GM21723 (cell line): ENCODE measurements around the gene CACNA1B.
"Not testable (repeated sequence)": the region's sequence is repeated elsewhere in the genome, so short reads cannot be mapped to it uniquely, and the experiment has no call there.

Source experiments
- ATAC-seq: cut with Tn5 transposase; IDR thresholded peaks from one replicate; pipeline ENCODE4 v1.9.1; 2021; ENCODE audit warnings: mild to moderate bottlenecking, moderate library complexity; ENCODE audit not compliant: unreplicated experiment

Gene CACNA1B

DNA sequence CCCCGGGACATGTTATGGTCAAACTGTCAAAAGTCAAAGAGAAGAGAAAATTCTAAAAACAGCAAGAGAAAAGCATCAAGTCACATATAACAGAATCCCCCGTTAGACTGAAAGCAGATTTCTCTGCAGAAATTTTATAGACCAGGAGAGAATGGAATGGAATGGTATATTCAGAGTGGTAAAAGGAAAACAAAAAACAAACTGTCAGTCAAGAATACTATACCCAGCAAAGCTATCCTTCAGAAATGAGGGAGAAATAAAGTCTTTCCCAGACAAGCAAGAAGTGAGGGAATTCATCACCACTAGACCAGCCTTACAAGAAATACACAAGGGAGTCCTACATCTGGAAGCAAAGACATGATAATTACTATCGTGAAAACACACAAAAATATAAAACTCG, 208.0 kb downstream of the CACNA1B start:
- no peak for ATAC-seq

DNA sequence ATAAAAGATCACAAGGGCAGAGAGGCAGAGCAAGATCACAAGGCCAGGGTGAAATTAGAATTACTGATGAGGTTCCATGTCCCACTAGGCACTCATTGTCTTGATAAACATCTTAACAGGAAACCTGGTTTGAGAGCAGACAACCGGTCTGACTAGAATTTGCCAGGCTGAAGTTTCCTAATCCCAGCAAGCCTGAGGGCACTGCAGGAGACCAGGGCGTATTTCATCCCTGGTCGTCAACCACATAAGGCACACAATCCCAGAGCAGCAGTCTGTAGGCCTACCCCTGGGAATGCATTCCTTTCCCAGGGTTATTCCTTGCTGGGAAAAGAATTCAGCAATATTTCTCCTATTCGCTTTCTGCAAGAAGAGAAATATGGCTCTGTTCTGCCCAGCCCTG, 214.5 kb downstream of the CACNA1B start:
- not testable (repeated sequence) for ATAC-seq

DNA sequence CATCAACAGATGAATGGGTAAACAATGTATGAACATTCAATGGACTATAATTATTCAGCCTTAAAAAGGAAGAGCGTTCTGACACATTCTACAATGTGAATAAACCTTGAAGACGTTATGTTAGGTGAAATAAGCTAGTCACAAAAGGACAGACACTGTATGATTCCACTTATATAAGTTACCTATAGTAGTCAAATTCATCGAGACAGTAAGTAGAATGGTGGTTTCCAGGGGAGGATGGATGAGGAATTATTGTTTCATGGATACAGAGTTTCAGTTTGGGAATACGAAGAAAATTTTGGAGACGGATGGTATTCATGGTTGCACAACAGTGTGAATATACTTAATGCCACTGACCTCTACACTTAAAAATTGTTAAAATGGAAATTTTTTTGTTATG, 216.4 kb downstream of the CACNA1B start:
- no peak for ATAC-seq

DNA sequence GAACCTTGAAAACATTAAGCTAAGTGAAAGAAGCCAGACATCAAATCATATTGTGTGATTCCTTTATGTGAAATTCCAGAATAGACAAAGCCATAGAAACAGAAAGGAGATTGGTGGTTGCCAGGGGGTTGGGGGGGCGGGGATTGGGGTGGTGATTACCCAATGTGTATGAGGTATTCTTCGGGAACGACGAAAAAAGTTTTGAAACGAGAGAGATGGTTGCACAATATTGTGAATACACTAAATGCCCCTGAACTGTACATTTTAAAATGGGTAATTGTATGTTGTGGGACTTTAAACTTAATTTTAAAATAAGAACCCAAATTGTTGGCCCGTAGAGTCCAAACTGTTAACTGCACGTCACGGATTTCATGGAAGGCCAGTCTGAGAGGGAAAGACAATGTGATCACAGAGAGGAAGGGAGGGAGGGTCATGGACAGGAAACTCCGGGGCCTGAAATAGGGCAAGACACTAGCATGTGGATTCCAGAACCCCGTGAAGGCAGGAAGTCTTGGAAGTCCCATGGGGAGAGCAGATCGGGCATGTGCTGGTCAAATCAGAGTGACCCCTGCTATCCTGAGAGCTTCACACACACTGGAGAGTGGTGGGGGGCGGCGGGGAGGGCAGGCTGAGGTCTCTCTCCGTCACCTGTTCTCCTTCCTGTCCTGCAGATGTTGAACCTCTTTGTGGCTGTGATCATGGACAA, 218.4 kb downstream of the CACNA1B start:
- no peak for ATAC-seq

DNA sequence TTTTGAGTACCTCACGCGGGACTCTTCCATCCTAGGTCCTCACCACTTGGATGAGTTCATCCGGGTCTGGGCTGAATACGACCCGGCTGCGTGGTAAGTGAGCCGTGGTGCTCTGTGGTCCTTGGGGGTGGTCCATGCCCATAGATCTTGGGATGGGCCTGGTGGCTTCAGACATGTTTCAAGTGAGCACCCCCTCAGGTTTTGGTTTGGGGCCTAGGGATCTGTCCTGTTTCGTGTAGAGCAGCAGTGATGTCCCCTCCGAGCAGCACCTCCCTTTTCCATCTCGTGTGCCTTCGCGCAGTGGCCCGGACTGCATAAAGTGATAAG, 218.9 kb downstream of the CACNA1B start:
- no peak for ATAC-seq

DNA sequence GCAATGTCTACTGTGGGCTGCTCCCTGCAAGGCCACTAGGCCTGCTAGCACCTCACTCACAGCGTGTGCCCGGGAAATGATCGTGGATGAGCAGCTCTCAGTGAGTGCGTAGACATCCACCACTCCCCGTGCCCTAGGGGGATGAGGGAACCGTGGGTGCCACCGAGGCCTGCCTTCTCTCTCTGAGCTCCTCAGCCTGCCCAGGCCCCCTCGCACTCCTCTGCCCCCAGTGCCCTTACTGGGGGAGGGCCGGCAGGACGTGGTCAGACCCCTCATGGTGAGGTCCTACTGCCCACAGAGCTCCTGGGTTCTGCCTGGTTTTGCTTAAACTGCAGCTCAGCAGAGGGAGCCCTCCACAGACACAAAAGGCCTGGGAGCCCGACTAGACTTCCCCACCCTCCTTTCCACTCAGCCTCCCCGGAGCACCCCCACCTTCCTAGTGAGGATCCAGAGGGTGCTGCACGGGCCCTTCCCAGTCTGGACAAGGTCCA, 220.0 kb downstream of the CACNA1B start:
- ATAC-seq = no peak

DNA sequence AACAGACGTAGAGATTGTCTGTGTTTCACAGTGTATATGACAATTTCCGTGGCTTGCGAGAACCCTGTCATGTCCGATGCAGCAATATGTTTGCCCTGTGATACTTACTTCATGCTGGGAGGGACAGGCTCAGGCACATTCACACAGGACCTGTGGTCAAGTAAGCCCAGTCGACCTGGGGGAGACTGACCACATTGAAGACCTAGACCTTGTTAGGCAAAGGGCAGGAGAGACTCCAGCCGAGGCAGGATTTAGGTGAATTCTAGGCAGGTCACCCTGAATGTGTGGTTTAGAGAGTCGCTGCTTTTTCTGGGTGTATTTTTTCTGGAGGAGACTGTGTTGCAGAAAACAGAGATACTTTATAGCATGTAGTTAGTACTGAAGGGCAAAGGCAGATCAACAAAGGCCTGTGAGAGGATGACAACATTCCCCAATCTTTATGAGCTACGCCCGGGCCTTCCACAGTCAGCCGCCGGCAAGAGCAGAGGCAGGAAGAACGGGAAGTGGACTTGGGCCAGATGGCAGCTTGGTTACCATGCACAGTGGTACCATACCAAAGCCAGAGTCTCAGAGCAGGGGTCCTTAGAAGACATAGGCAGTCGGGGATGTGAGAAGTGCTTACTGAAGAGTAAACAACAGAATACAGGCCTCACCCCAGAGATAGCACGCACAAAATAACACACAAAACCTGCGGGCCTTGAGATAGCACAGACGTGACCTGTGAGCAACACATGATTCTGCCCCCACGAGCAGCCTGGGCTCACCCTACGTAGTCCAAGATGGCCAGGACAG, 220.7 kb downstream of the CACNA1B start:
- no peak for ATAC-seq

DNA sequence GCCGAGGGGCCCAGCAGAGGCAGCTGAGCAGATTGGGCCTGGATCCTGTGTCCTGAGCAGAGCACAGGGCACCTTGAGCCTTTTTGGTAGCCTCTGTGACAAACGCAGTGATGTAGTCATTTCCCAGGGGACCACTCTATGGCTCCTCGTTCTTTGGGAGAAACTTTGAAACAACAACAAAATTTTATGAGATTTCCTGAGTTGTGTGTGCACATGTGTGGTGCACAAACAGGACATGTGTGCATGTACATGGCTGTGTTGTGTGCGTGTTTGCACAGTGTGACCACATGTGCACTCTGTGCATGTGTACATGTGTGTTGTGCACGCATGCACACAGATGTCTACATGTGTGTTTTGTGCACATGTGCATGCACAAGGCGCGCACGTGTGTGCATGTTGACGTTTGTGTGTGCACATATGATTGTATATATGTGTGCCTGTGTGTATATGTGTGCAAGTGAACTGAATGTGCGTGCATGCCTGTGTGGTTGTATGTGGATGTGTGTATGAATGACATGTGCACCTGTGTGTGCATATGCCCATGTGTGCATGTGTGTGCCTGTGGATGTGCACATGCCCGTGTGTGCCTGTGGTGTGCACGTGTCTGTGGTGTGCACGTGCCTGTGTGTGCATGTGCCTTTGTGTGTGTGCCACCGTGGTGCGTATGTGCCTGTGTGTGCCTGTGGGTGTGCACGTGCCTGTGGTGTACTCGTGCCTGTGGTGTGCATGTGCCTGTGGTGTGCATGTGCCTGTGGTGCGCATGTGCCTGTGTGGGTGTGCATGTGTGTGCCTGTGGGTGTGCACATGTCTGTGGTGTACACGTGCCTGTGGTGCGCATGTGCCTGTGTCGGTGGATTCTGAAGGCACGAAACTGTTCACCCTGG, 221.6 kb downstream of the CACNA1B start:
- no peak for ATAC-seq

DNA sequence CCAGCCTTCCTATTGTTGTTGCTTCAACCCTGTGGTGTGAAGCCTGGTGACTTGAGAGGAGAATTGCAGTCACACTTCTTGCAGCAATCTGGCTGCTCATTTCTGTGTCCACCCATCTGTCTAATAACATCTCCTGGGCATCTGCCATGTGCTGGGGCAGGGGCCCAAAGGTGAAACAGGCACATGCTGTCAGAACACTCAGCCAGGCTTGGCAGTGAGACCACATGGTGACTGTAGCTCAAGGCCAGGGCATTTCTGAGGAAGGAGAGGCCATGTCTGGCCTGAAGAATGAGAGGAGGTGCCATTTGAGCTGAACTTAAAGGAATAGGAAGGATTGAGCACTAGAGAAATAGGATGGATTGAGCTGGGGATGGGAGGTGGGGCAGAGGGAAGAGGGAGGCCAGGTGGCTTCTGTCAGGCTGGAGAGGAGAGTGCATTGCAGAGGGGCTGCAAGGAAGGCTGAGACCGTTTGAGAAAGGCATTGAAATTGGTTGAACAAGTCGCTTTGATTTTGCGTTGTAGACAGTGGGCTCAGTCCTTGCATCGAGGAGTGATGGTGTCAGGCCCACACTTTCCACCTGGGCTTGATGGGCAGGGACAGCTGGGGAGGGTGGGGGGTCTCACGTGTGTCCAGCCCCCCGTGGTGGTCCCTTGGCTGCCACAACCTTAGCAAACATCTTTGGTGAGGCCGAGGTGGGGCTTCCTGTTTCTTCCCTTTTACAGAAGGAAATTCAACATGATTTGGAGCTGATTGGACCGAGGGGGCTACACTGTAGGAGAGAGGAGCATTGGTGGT, 222.4 kb downstream of the CACNA1B start:
- no peak for ATAC-seq

DNA sequence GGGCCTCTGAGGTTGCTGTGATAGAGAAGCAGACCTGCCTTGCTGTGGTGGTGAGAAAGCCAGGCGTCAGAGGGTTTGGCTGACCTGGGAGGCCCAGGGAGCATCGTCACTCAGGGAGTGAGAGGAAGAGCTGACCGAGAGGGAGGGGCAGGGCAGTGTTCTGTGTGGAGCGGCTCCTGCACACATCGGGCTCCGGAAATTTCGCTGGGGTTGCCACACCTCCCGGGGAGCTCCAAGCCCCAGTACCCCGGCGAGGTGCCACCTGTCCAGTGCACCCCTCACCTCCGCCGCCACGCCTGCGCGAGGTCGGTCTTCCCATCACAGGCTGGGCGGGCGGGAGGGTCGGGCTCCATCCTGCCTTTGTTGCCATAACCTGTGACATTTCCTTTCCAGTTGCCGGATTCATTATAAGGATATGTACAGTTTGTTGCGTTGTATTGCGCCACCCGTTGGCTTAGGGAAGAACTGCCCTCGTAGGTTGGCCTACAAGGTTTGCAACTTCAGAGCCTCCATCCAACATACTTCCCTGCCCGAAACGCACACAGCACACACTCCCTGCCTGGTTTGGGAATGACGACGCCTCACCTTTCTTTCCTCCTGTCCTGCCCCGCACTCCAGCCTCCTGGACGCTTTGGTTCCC, 223.2 kb downstream of the CACNA1B start:
- ATAC-seq = no peak

DNA sequence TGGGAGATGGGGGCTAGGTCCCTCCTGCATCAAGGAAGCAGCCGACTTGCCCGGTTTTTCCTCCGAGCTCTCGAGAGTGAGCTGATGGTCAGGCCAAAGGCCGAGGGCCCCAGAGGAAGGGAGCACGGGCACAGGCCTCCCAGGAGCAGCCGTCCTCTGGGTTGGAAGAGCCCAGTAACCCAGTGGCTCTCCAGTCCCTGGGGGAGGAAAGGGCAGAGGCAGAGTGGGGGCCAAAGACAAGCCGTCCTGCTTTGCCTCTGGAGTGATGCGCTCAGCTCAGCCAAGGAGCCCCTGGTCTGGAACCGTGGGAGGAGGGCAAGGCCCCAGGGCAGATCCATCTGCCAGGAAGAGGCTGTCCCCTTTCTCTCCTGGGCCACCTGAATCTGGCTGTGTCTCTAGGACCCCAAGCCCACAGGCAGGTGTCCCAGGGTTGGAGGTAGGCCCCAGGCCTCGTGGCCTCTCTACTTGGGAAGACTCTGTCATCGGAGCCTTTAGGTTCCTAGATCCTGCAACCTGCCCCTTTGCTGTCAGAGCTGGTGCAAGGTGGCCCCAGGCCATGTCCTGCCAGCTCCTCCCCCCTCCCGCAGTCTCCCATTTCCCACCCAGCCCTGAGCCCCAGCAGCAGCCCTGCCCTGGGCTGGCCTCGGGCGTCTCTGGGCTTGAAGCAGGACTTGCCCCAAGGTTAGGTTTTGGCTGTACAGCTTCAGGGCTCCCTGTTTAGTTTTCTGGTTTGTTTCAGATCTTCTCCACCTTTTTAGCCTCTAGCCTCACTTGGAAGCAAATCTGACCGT, 224.1 kb downstream of the CACNA1B start:
- no peak for ATAC-seq

DNA sequence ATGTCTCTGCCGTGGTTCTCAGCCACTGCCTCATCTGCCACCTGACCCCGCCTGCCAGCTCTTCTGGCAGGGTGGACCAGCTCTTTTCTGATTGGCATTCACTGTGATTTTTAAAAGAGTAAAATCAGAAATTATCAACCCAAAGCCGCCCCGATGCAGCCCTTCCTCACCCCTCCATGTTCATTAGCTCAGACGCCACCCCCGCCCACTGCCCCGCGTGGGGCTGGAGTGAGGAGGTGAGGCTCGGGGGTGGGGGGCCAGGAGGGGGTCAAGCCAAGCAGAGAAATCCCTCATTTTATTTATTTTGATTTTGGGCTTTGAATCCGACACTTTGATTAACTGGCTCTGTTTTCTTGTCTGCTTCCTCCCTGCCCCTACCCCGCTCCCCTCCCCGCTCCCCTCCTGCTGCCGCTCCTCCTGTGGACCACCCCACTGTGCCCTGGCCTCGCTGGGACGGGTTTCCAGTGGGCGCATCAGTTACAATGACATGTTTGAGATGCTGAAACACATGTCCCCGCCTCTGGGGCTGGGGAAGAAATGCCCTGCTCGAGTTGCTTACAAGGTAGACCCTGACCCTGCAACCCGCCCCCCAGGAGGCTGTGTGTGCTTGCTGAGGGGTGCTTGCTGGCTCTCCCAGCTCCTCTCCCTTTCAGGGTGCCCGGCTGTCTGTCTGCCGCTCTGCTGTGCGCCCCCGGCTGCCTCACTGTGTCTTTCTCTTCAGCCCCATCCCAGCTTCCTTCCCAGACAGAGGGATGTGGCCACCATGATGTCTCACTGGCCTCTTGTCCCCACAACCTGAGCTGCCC, 224.9 kb downstream of the CACNA1B start:
- ATAC-seq = no peak

DNA sequence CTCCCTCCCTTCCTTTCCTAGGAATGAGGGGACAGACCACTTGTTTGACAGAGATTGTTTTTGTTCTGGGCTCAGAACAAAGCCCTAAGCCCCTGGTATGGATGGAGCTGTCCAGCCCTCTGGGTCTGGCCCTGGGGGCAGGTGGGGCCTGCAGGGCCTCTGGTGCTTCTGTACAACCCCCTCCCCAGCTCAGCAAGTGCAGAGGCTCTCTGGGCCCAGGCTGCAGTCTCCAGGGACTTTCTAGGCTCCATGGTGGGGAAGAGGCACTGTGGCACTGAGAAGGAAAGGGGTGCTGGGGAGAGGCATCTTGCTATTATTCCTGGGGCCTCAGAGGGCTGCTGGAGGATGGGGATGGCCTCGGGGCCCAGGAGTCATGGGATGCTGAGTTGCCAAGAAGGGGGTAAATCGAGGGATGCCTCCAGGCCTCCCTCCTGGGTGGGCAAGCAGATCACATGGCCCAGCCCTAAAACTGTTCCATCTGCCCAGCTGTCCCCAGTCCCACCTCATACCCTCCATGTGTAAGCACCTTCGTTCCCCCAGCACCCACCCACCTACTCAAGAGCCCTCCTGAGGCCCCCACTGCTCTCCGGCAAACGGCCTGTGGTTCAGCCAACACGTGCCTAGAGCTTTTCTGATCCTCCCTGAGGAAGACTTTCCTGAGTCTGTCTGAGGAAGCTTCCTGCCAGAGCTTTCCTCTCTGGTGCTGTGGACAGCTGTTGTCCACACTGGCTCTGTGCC, 225.7 kb downstream of the CACNA1B start:
- no peak for ATAC-seq

DNA sequence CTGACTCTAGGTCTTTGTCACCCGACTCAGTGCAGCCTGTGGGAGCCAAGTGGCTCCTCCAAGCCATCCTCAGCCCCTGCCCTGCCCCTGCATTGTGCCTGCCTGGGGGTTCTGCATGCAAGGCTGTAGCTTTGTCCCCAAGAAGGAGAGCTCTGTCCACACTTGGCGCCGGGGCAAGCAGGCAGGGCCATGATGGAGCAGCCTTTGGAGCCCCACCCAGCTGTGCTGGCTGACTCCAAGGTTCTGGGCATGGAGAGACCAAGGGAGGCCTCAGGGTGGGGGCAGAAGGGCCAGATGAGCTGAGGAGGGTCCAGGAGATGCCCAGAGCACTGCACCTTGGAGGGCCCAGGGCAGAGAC, 226.2 kb downstream of the CACNA1B start:
- no peak for ATAC-seq

DNA sequence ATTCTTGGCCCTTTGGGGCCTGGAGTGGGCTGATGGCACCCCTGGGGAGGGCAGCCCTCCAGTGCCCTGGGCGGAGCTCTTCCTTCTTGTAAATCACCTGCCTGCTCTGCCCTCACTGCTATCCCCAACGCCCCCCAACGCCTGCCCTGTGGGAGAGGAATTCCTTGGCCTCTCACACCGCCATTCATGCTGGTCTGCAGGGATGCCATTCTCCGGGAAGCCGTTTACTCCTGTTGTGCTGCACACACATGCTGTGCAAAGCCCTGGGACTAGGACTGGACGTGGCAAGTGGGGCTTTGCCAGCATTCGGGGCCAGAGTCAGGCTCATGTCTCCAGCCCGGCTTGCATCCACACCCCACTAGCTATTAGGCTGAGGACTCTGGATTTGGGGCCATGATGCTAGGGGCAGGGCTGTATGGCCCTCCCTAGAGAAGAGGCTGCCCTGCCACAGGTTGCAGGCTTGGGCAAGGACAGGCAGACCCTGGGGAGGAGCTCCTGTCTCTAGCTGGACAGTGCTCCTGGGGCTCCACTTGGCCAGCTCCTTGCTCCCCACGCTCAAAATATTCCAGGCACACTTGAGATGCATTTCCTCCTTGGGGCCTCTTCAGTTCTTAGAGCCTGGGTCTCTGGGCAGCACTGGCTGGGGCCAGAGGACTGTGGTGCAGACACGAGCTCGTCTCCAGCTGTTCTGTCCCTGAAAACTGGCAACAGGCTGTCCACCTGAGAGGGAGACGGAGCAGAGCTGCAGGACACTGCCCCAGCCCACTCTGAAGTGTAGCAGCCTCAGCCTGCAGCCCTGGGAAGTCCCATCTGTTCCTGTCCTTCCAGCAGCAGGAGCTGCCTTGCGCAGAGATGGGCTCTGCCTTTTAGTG, 226.9 kb downstream of the CACNA1B start:
- no peak for ATAC-seq

DNA sequence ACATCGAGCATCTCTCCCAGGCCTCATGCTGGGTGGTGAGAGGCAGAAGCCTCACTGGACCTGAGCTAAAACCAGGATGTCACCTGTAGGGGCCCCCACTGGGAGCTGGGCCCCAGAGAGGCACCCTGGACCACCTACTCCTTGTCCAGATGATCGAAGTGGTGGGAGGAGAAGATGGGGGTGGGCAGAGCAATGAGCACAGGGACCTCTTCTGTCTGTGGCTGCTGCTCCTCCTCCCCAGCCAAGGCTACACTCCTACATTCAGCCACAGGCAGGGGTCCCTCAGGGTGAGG, 227.5 kb downstream of the CACNA1B start:
- no peak for ATAC-seq
